Endothelial cell of umbilical vein (primary cell): Measurements from ENCODE around the gene ATXN3.

Experiments
- CTCF ChIP-seq, 2 donors: IDR thresholded peaks; 1 replicate in 1 of 2; 2 replicates in 1 of 2; pipeline ENCODE4 v1.5.1; 2011; ENCODE audit warnings: low read length in 2 of 2, mild to moderate bottlenecking in 2 of 2, moderate library complexity in 2 of 2, control low read depth in 1 of 2, inconsistent platforms in 1 of 2, low read depth in 1 of 2; ENCODE audit not compliant: insufficient read depth in 1 of 2; ENCODE audit errors: extremely low read depth in 1 of 2
- EZH2 ChIP-seq: IDR thresholded peaks from 2 replicates; pipeline ENCODE4 v1.6.1; 2012; ENCODE audit warnings: borderline replicate concordance, low read depth, mild to moderate bottlenecking, moderate library complexity, low read length, inconsistent platforms; ENCODE audit not compliant: severe bottlenecking
- JUN ChIP-seq: IDR thresholded peaks from 2 replicates; pipeline ENCODE4 v1.6.1; 2011; ENCODE audit warnings: borderline replicate concordance, low read depth; ENCODE audit not compliant: insufficient read length, insufficient read depth
- POLR2A ChIP-seq: IDR thresholded peaks from 2 replicates; pipeline ENCODE4 v1.6.1; 2012; ENCODE audit warnings: low read depth, mild to moderate bottlenecking, control low read depth, low read length
- POLR2AphosphoS5 ChIP-seq: IDR thresholded peaks from 2 replicates; pipeline ENCODE4 v1.6.1; 2012; ENCODE audit warnings: low read depth, mild to moderate bottlenecking, control low read depth, low read length, moderate library complexity; ENCODE audit not compliant: insufficient read depth

GRCh38 chr14:92014040-92014439 is 92.3 kb downstream of the ATXN3 start:
- TF ChIP-seq CTCF (IDR thresholded peaks at IDR 0.05; ENCODE audit: extremely low read depth in 1 of 2, insufficient read depth in 1 of 2, low read depth in 1 of 2, low read length in 2 of 2) (no peak), POLR2AphosphoS5 (no peak), JUN (no peak), EZH2 (no peak), POLR2A (no peak)
